HG03520 (cell line): ENCODE measurements around the gene PCP4.
"Not testable (repeated sequence)": the region's sequence is repeated elsewhere in the genome, so short reads cannot be mapped to it uniquely, and the experiment has no call there.

Source experiments
- ATAC-seq: cut with Tn5 transposase; IDR thresholded peaks from one replicate; pipeline ENCODE4 v1.9.1; 2021; ENCODE audit warnings: mild to moderate bottlenecking, moderate library complexity; ENCODE audit not compliant: unreplicated experiment

PCP4 gene

GRCh38 chr21:39863111-39863510 lies 4.1 kb upstream of the PCP4 start:
- ATAC-seq = no peak

DNA sequence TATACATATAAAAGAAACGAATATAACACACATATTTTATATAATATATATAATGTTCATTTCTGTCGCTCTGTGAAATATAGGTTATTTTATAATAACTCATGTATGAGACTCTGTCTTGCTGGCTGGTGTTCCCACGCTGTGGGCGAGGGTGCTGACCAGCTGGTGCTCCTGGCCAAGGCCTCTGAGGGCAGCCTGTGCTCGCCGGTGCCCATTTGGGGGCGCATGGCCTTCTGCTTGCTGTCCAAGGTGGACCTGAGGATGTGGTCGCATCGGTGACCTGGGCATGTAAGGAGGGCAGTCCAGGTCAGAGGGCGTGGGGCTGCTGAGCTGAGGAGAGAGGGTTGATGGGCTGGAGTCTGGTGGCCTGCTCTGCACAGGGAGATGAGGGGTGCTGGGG lies 1.1 kb upstream of the PCP4 start:
- ATAC-seq = no peak

DNA sequence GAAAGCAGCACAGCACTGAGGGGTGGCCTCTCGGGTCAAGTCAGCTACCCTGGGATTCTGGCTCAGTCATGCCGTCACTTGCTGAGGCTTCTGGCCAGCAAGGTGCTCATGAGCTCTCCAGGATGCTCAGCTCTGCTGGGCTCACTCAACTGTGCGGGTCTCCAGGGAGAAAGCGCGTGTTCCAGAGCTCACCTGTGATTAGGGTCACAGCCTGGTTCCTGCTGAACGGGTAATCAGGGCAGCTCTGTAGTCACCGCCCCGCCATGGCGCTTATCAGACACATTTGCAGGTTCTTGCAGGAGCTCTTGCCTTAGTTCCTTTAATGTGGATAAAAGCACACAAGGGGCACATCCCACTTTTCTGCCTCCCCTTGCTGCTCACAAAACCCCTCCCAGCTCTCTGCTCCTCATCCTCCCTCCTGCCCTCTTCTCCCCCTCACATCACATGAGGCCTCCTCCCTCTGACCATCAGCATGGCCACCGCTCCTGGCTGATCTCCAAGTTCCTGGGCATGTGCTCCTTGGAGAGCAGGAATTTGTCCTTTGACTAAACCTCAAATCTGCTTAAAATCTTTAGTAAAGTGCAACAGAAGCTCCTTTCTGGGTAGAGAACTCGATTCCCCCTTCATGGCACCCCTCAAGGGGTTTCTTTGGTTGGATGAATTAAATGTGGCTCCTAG lies 2.0 kb downstream of the PCP4 start:
- ATAC-seq = no peak

DNA sequence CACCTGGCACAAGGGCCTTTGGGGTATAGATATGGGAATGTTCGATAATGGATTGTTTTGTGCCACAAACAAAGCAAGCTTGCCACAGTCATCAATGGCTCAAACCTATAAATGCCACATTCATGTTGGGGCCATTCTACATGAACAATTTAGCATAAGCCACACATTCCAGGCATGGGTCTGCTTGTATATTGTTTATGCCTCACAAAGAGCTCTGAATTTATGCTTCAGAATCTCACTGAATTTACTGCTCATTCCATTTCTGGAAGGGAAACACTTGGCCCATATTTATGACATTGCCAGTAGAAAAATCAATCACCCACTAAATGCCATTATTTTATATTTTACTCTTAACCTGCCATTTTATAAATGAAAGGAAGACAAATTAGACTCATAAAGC lies 6.4 kb downstream of the PCP4 start:
- no peak for ATAC-seq

DNA sequence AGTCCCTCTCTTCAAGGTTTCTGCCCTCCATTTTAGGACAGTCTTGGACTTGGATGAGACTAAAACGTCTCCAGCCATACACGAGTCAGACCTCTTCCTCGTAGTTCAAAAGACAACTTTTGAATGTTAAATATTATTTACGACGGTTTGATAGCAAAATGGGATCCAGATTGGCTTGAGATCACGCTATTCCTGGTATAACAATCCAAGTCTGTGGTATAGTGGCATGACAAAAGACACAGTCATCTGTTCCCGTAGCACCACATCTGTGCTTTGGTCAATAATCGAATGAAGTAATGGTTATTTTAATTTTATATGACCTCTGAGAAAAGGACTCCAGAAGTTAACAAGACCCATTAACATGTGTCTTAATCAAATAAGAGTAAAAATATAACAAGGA lies 7.0 kb downstream of the PCP4 start:
- ATAC-seq = no peak

DNA sequence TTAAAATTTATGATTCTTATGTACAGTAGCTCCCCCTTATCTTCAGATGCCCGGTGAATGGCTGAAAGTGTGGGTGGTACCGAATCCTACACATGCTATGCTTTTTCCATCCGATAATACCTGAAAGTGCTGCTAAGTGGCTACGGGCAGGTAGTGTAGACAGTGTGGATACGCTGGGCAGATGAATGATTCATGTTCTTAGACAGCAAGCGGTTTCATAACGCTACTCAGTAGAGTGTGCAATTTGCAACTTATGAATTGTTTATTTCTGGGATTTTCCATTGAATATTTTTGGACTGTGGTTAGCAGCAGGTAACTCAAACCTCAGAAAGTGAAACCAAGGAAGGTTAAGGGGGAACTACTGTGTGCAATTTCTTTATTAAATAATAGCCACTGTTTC lies 7.5 kb downstream of the PCP4 start:
- ATAC-seq = no peak

GRCh38 chr21:39881661-39882060 lies 14.4 kb downstream of the PCP4 start:
- ATAC-seq = no peak

DNA sequence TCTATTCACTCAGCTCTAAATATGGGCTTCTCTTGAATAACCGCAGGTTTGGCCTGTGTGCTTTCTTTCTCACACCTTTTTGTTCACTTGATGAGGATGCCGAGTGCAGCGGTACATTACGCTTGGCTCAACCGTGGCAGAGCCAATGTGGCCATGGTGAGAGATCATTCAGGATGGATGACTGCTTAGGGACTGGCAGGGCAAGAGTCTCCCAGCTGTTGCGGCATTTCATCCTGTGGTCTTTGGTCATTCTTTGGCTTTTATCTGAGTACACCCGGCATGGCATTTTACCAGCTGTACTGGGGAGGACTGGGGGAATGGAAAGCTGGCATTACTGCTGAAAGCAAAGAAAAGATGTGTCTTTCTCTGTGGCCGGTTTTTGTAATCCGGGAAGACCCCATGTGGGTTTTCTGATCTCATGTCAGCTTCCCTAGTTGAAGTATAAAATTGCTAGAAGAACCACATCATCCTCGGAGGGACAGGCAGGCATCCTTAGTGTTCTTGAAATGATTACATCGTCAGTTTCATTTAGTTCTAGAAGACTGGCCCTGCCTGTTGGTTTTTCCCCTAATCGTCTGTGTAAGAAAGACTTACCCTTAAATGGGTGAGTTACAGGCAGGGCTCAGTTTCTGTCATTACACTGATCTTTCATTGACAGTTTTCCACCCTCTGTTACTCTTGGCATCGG lies 15.1 kb downstream of the PCP4 start:
- ATAC-seq = no peak

GRCh38 chr21:39882839-39883195 lies 15.6 kb downstream of the PCP4 start:
- ATAC-seq = no peak

DNA sequence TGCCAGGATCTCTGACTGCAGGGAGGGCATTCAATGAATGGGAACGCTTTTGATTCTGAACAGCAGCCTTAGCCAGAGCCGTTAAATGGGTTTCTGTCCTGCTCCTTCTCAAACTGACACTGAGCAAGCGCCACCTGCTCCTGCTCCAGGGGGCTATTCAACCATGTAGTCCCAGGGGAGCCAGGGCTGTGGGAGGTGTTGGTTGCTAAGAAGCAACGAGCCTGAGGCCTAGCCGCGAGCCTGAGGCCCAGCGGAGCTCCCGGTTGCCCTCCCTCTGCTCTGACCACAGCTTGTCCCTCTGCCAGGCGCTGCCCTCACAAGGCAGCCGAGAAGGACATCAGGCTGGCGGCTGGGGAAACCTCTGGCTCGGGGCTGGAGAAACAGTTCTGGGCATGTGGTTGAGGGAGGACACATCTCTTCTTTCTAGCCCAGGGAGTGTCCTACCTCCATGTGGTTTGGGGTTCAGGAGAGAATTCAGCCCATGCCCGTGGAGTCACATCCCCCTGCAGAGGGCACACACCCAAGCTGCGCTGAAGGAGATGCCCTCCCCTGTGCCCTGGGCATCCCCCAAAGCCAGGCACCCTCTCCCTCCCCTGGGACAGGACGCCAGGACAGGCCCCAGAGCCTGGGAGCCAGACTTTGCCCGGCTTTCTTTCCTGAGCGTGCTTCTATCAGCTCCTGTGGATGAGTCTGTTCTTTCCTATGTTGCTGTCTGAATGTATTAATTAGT lies 18.0 kb downstream of the PCP4 start:
- no peak for ATAC-seq

DNA sequence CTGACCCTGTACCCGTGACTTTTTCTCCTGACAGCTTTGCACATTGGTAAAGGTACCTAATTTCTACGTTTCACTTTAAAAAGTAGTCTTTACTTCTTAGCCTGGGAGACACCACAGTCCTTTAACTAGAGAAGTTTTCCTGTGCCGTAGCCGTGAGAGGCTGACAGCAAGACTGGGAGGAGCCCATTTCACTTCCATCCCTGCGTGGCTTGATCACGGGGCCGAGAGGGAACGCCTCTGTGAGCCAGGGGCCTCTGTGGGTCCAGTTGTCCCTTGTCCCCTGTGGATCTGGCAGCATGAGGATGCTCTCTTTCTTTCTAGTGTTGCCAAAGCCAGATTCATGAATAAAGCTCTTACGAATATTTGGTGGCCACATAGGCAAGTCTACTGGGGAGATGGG lies 21.6 kb downstream of the PCP4 start:
- no peak for ATAC-seq

DNA sequence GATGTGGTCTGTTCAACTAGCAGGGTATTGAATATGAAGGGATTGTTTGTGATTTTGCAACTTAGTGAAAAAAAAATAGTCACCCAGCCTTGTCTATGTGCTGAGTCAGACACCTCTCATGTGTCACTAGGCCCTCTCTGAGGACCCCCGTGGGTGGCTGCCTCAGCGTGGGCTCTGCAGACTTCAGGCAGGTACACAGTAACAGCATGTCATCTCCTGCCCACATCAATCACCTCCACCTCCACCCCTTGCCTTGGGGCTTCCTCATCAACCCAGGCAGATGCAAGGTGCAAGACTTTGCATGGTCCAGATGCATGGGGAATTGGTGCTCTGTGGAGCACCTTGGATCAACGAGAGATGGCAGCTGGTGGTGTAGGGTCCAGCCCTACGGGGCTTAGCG lies 23.9 kb downstream of the PCP4 start:
- no peak for ATAC-seq

- not testable (repeated sequence) for ATAC-seq
Measured at GRCh38 chr21:39891863-39892262, 24.6 kb downstream of the PCP4 start.

GRCh38 chr21:39900491-39900890 lies 33.3 kb downstream of the PCP4 start:
- no peak for ATAC-seq

GRCh38 chr21:39900911-39901310 lies 33.7 kb downstream of the PCP4 start:
- no peak for ATAC-seq

DNA sequence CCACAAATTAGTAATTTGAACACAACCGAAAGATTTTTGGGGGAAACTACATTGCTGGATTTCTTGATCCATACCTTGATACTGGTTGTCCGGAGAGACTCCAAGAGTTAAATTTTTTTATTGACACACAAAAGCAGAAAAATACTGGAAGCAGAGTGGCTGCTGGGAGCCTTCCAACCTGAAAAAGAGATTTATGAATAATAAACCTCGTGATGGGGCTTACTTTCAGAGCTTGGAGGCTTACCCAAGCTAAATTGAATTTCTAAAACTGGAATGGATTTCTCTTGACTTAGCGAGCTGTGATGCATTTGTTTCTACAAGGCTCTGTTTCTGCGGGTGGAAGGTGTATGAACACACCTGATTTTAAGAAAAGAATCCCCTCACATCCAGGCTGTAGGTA lies 35.7 kb downstream of the PCP4 start:
- ATAC-seq = no peak

- no peak for ATAC-seq
Measured at GRCh38 chr21:39904457-39904856, 37.2 kb downstream of the PCP4 start.

- ATAC-seq = no peak
Measured at GRCh38 chr21:39908265-39908923, 41.2 kb downstream of the PCP4 start.

DNA sequence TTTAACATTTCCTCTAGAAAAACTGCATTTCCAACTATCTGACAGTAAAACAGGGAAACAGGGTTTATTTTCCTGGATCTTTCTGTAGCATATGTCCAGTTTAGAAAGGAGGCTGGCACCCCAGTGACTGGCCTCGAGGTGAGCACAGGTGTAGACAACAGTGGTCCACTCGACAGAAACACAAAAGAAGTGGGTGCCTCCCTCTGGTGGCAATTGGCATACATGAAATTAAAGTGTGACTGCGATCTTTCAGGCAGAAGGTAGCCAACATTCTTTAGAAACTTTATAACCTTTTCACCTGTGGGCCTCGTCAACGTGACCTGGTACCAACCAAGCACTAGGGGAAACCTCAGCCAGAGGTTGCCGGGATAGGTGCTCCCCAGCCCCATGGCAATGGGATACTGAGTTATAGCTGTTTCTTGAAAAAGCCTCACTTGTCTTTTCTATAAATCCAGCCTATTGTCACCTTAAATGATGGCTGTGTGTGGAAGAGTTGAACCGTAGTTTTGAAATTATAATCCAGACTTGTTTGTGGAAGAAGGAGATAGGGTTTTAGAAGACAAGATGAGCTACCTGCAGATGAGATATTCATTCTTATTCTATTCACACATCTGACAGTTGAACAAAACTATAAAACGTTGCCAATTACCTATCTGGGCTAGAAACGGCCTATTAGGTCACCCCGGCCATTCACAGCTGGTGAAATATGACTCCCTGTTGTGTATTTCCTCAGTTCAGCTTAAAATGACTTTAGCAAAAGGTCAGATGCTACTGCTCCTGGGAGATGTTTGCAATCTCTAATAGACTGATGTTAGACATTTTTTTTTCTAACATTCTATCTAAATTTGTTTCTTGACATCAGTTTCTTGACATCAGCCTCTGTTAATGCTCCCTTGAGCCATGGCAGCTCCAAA lies 44.3 kb downstream of the PCP4 start:
- no peak for ATAC-seq

- ATAC-seq = no peak
Measured at GRCh38 chr21:39913706-39914305, 46.6 kb downstream of the PCP4 start.
